ENCODE measurements around the gene HS1BP3. TPM values are rescaled to one million over a fixed set of nuclear protein-coding genes. Genes with fewer than 3 reads are reported as not detected.
A peak's percentile ranks its signal among the peaks of the same experiment; 100 is the strongest.

The HS1BP3 gene
- total and polyA plus RNA-seq, 2 of the 13 experiments (the other 11 are each of a cell fraction or from before 2014, with no cell fraction given): 15.2 to 22.0 TPM

DNA sequence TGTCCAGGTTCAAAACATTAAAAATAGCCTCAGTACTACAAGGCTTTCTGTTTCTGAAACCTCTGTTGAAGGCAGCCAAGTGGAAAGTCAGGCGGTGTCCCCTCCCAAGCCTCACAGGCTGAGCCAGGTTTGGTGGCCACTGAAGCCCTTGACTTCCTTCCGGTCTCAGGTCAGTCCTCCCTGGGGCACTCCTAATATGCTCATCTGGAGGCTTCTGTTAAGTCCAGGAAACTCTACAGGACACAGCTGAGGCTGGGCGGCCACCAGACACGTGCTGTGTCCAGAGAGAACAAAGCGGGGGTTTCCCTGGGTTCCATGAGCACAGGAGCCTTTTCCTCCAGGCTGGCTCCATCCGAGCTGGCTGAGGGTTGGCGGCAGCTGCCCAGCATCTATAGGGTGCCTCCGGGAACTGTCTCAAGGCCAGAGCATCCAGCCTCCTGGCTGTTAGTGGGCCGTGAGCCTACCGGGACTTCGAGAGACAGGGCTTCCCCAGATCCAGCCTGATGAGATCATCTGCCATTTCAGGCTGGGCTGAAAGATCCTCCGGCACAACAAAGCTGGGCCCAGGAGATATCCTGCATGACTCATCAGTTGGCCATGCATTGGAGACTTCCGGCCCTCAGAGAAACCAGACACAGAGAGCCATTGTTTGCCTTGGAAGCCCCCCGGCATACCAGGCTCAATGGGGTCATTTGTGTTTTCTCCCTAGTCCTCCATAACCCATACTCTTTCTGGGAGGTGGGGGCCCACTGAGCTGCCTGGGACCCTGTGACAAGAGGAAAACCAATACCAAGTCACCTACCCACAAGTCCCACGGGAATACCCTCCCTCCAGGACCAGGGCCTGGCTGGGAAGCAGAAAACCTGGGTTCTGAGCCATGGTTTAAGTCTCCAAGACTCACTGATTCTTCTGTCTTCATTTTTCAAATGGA is 71.7 kb downstream of the HS1BP3 start (continued):
- TF ChIP-seq, protein P1, sequence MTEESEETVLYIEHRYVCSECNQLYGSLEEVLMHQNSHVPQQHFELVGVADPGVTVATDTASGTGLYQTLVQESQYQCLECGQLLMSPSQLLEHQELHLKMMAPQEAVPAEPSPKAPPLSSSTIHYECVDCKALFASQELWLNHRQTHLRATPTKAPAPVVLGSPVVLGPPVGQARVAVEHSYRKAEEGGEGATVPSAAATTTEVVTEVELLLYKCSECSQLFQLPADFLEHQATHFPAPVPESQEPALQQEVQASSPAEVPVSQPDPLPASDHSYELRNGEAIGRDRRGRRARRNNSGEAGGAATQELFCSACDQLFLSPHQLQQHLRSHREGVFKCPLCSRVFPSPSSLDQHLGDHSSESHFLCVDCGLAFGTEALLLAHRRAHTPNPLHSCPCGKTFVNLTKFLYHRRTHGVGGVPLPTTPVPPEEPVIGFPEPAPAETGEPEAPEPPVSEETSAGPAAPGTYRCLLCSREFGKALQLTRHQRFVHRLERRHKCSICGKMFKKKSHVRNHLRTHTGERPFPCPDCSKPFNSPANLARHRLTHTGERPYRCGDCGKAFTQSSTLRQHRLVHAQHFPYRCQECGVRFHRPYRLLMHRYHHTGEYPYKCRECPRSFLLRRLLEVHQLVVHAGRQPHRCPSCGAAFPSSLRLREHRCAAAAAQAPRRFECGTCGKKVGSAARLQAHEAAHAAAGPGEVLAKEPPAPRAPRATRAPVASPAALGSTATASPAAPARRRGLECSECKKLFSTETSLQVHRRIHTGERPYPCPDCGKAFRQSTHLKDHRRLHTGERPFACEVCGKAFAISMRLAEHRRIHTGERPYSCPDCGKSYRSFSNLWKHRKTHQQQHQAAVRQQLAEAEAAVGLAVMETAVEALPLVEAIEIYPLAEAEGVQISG (CRISPR knock-in tag; IDR thresholded peaks at IDR 0.05): peak; percentile 78
- peak; percentile 98 for TF ChIP-seq ZNF292 (CRISPR knock-in tag; IDR thresholded peaks at IDR 0.05; ENCODE audit: borderline replicate concordance, low read depth)
- no peak for TF ChIP-seq NONO (IDR thresholded peaks at IDR 0.05)
- peak; percentile 88; the same call in 1 of the 2 replicates for TF ChIP-seq NONO (CRISPR knock-in tag; conservative IDR thresholded peaks at IDR 0.05)
- no peak for TF ChIP-seq ZNF549 (CRISPR knock-in tag; IDR thresholded peaks at IDR 0.05)
- peak; percentile 66; the same call in 1 of the 2 replicates for TF ChIP-seq ZBTB42 (CRISPR knock-in tag; IDR thresholded peaks at IDR 0.05)
- peak; percentile 93 for TF ChIP-seq SRY (CRISPR knock-in tag; IDR thresholded peaks at IDR 0.05)
- TF ChIP-seq, protein P2, sequence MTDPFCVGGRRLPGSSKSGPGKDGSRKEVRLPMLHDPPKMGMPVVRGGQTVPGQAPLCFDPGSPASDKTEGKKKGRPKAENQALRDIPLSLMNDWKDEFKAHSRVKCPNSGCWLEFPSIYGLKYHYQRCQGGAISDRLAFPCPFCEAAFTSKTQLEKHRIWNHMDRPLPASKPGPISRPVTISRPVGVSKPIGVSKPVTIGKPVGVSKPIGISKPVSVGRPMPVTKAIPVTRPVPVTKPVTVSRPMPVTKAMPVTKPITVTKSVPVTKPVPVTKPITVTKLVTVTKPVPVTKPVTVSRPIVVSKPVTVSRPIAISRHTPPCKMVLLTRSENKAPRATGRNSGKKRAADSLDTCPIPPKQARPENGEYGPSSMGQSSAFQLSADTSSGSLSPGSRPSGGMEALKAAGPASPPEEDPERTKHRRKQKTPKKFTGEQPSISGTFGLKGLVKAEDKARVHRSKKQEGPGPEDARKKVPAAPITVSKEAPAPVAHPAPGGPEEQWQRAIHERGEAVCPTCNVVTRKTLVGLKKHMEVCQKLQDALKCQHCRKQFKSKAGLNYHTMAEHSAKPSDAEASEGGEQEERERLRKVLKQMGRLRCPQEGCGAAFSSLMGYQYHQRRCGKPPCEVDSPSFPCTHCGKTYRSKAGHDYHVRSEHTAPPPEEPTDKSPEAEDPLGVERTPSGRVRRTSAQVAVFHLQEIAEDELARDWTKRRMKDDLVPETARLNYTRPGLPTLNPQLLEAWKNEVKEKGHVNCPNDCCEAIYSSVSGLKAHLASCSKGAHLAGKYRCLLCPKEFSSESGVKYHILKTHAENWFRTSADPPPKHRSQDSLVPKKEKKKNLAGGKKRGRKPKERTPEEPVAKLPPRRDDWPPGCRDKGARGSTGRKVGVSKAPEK (CRISPR knock-in tag; IDR thresholded peaks at IDR 0.05; ENCODE audit: borderline replicate concordance): no peak
- peak; percentile 88; the same call in 1 of the 2 replicates for TF ChIP-seq CBFB (CRISPR knock-in tag; IDR thresholded peaks at IDR 0.05)
- TF ChIP-seq ZNF274 (CRISPR knock-in tag; IDR thresholded peaks at IDR 0.05): no peak; the same call in 1 of the 2 replicates
- TF ChIP-seq, protein P3, sequence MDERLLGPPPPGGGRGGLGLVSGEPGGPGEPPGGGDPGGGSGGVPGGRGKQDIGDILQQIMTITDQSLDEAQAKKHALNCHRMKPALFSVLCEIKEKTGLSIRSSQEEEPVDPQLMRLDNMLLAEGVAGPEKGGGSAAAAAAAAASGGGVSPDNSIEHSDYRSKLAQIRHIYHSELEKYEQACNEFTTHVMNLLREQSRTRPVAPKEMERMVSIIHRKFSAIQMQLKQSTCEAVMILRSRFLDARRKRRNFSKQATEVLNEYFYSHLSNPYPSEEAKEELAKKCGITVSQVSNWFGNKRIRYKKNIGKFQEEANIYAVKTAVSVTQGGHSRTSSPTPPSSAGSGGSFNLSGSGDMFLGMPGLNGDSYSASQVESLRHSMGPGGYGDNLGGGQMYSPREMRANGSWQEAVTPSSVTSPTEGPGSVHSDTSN (CRISPR knock-in tag; IDR thresholded peaks at IDR 0.05): 0 out of 2 replicates have a peak, but pooled peaks have one; percentile 37
- peak; percentile 99 for TF ChIP-seq MEF2D (CRISPR knock-in tag; IDR thresholded peaks at IDR 0.05)
- TF ChIP-seq, protein P4, sequence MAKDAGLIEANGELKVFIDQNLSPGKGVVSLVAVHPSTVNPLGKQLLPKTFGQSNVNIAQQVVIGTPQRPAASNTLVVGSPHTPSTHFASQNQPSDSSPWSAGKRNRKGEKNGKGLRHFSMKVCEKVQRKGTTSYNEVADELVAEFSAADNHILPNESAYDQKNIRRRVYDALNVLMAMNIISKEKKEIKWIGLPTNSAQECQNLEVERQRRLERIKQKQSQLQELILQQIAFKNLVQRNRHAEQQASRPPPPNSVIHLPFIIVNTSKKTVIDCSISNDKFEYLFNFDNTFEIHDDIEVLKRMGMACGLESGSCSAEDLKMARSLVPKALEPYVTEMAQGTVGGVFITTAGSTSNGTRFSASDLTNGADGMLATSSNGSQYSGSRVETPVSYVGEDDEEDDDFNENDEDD (CRISPR knock-in tag; IDR thresholded peaks at IDR 0.05; ENCODE audit: borderline replicate concordance): peak; percentile 54; the same call in 1 of the 2 replicates
- peak; percentile 99 for TF ChIP-seq ZNF430 (CRISPR knock-in tag; IDR thresholded peaks at IDR 0.05)
- TF ChIP-seq RAD51 (IDR thresholded peaks at IDR 0.05; ENCODE audit: borderline replicate concordance): no peak
- TF ChIP-seq ZNF724P (CRISPR knock-in tag; IDR thresholded peaks at IDR 0.05; ENCODE audit: borderline replicate concordance): peak; percentile 94
- TF ChIP-seq SOX13 (IDR thresholded peaks at IDR 0.05): peak; percentile 76
- TF ChIP-seq SOX13 (CRISPR knock-in tag; conservative IDR thresholded peaks at IDR 0.05 in 1 of 2, IDR thresholded peaks at IDR 0.05 in 1 of 2): peak in 1 of 2 experiments; percentile 97; a peak in 2 of 4 replicates
- TF ChIP-seq SP1 (IDR thresholded peaks at IDR 0.05): no peak
- no peak for TF ChIP-seq SP1 (CRISPR knock-in tag; IDR thresholded peaks at IDR 0.05)
- TF ChIP-seq ZFP41 (CRISPR knock-in tag; IDR thresholded peaks at IDR 0.05; ENCODE audit: borderline replicate concordance): no peak
- TF ChIP-seq ZNF546 (CRISPR knock-in tag; conservative IDR thresholded peaks at IDR 0.05): peak; percentile 92; the same call in 1 of the 2 replicates

Data from HepG2 (cell line).